ENCODE measurements around the gene MLF2. TPM values are rescaled to one million over a fixed set of nuclear protein-coding genes. Genes with fewer than 3 reads are reported as not detected.
A peak's percentile ranks its signal among the peaks of the same experiment; 100 is the strongest.

MLF2 gene
- total RNA-seq, 6 experiments from 2014 or later: 104 to 185 (median 134) TPM

- Histone ChIP-seq H3K27ac (peak overlapping the region; percentile 87 to 99 (median 93)), H3K27me3 (no peaks in the 10 kb centered on the region), H3K36me3 (peaks cover 0 to 31% (median 17%) of the 10 kb centered on the region in 4 donors), H3K4me3 (peak overlapping the region in 2 of 3 donors; percentile 23 to 85), H3K4me1 (peaks cover 0 to 21% (median 5%) of the 10 kb centered on the region in 4 donors), H3K9me3 (no peaks in the 10 kb centered on the region)
- DNase-seq (peak in 2 of 3 donors; percentile 75 to 85), ATAC-seq (peak; percentile 59 to 74 (median 66))
- 0% methylated on average over 7 of the region's 7 CpGs for WGBS (ENCODE audit: insufficient coverage, low coverage, low lambda C conversion rate, missing lambda C conversion rate)
- intact Hi-C loops (cut with DNase I): no loop called here
- TF ChIP-seq POLR2A (IDR thresholded peaks at IDR 0.05): no peak
- peak in 2 of 4 donors; percentile 2 to 98 for TF ChIP-seq CTCF (IDR thresholded peaks at IDR 0.05)
Observed at GRCh38 chr12:6753772-6754356, 923 bp upstream of the MLF2 start.

GRCh38 chr12:6752167-6752920 is 597 bp downstream of the MLF2 start:
- WGBS (ENCODE audit: insufficient coverage, low coverage, low lambda C conversion rate, missing lambda C conversion rate): 4% methylated on average over 17 of the region's 24 CpGs
- intact Hi-C loops (cut with DNase I): no loop called here

GRCh38 chr12:6751767-6752166 is 1.2 kb downstream of the MLF2 start:
- peak overlapping the region in 2 of 3 donors; percentile 93 to 99 for H3K27ac ChIP-seq

More at GRCh38 chr12:6752167-6752920, 597 bp downstream of the MLF2 start:
- ATAC-seq: peak; percentile 0 to 4 (median 2)
- peak in 1 of 3 donors; percentile 61 for DNase-seq
- peaks cover 0 to 21% (median 5%) of the 10 kb centered on the region in 4 donors for H3K4me1 ChIP-seq
- H3K9me3 ChIP-seq: no peaks in the 10 kb centered on the region
- H3K27ac ChIP-seq: peak overlapping the region; percentile 87 to 99 (median 93)
- TF ChIP-seq CTCF (IDR thresholded peaks at IDR 0.05): peak in 3 of 4 donors; percentile 13 to 15 (median 14)
- TF ChIP-seq POLR2A (IDR thresholded peaks at IDR 0.05): no peak
- H3K36me3 ChIP-seq: peaks cover 0 to 46% (median 27%) of the 10 kb centered on the region in 4 donors
- no peaks in the 10 kb centered on the region for H3K27me3 ChIP-seq
- H3K4me3 ChIP-seq: peak overlapping the region; percentile 85 to 98 (median 97)

GRCh38 chr12:6750506-6750905 is 2.4 kb downstream of the MLF2 start:
- Histone ChIP-seq H3K27ac (no peak overlapping the region), H3K9me3 (no peaks in the 10 kb centered on the region), H3K4me1 (peaks cover 0 to 21% (median 5%) of the 10 kb centered on the region in 4 donors), H3K4me3 (no peak overlapping the region), H3K27me3 (no peaks in the 10 kb centered on the region), H3K36me3 (peaks cover 0 to 52% (median 29%) of the 10 kb centered on the region in 4 donors)
- TF ChIP-seq POLR2A (IDR thresholded peaks at IDR 0.05) (no peak), CTCF (IDR thresholded peaks at IDR 0.05) (no peak)
- DNase-seq (no peak), ATAC-seq (no peak)
- 83% methylated on average over 4 of the region's 4 CpGs for WGBS (ENCODE audit: insufficient coverage, low coverage, low lambda C conversion rate, missing lambda C conversion rate)
- intact Hi-C loops (cut with DNase I): no loop called here

More at GRCh38 chr12:6751767-6752166, 1.2 kb downstream of the MLF2 start:
- peak overlapping the region; percentile 85 to 98 (median 97) for H3K4me3 ChIP-seq
- peaks cover 0 to 52% (median 29%) of the 10 kb centered on the region in 4 donors for H3K36me3 ChIP-seq
- H3K4me1 ChIP-seq: peaks cover 0 to 21% (median 5%) of the 10 kb centered on the region in 4 donors
- intact Hi-C loops (cut with DNase I): no loop called here
- no peak for DNase-seq
- ATAC-seq: no peak
- H3K9me3 ChIP-seq: no peaks in the 10 kb centered on the region
- no peaks in the 10 kb centered on the region for H3K27me3 ChIP-seq
- TF ChIP-seq POLR2A (IDR thresholded peaks at IDR 0.05): no peak
- no peak for TF ChIP-seq CTCF (IDR thresholded peaks at IDR 0.05)
- 77% methylated on average over 6 of the region's 7 CpGs for WGBS (ENCODE audit: insufficient coverage, low coverage, low lambda C conversion rate, missing lambda C conversion rate)
